Astrocyte (in vitro differentiated cells and primary cell): Measurements from ENCODE around the gene ACOT13. TPM values are rescaled to one million over a fixed set of nuclear protein-coding genes. Genes with fewer than 3 reads are reported as not detected.
"Not testable (repeated sequence)": the region's sequence is repeated elsewhere in the genome, so short reads cannot be mapped to it uniquely, and the experiment has no call there.

Experiments
- DNase-seq: peaks from one replicate; pipeline ENCODE4 v3.0.0-alpha.2; 2010; ENCODE audit warnings: low read depth
- FAIRE-seq: peaks from 2 replicates; lab custom pipeline; 2011; peaks lifted over from hg19 to GRCh38; lab: Jason Lieb, UNC
- H2AFZ ChIP-seq: 2 replicates; pipeline ENCODE4 v1.6.0; 2012; ENCODE audit warnings: low read depth, low read length, inconsistent platforms
- H3K27ac ChIP-seq: 2 replicates; pipeline ENCODE4 v1.5.1; 2011; ENCODE audit warnings: low read depth, low read length, inconsistent platforms
- H3K27me3 ChIP-seq: 2 replicates; pipeline ENCODE4 v1.6.0; 2011; ENCODE audit warnings: low read length, inconsistent platforms; ENCODE audit not compliant: insufficient read depth
- H3K36me3 ChIP-seq: 2 replicates; pipeline ENCODE4 v1.5.1; 2011; ENCODE audit warnings: low read length, inconsistent platforms; ENCODE audit not compliant: insufficient read depth
- H3K4me1 ChIP-seq: 2 replicates; pipeline ENCODE4 v1.5.1; 2011; ENCODE audit warnings: low read length, inconsistent platforms; ENCODE audit not compliant: insufficient read depth
- H3K4me2 ChIP-seq: 2 replicates; pipeline ENCODE4 v1.6.0; 2012; ENCODE audit warnings: low read length, inconsistent platforms
- H3K4me3 ChIP-seq: 2 replicates; pipeline ENCODE4 v1.5.1; 2011; ENCODE audit warnings: low read depth, mild to moderate bottlenecking, low read length, inconsistent platforms; ENCODE audit not compliant: insufficient read depth
- H3K79me2 ChIP-seq: 2 replicates; pipeline ENCODE4 v1.6.0; 2012; ENCODE audit warnings: mild to moderate bottlenecking, low read length, inconsistent platforms; ENCODE audit not compliant: insufficient read depth
- H3K9ac ChIP-seq: 2 replicates; pipeline ENCODE4 v1.6.0; 2012; ENCODE audit warnings: mild to moderate bottlenecking, low read length, inconsistent platforms
- H3K9me3 ChIP-seq: 2 replicates; pipeline ENCODE4 v1.5.1; 2012; ENCODE audit warnings: low read depth, mild to moderate bottlenecking, low read length, inconsistent platforms; ENCODE audit not compliant: insufficient read depth
- H4K20me1 ChIP-seq: 2 replicates; pipeline ENCODE4 v1.6.0; 2012; ENCODE audit warnings: low read length, inconsistent platforms; ENCODE audit not compliant: insufficient read depth
- H3K27ac Mint-ChIP-seq: one replicate; pipeline ENCODE4 v1.8.0; 2021; ENCODE audit warnings: mild to moderate bottlenecking, mixed read lengths; ENCODE audit not compliant: unreplicated experiment
- H3K27me3 Mint-ChIP-seq: one replicate; pipeline ENCODE4 v1.8.0; 2021; ENCODE audit warnings: low read depth, mixed read lengths; ENCODE audit not compliant: unreplicated experiment
- H3K36me3 Mint-ChIP-seq: one replicate; pipeline ENCODE4 v1.8.0; 2021; ENCODE audit warnings: low read depth, mixed read lengths; ENCODE audit not compliant: unreplicated experiment
- H3K4me1 Mint-ChIP-seq: one replicate; pipeline ENCODE4 v1.8.0; 2021; ENCODE audit warnings: low read depth, mixed read lengths; ENCODE audit not compliant: unreplicated experiment
- H3K4me3 Mint-ChIP-seq: one replicate; pipeline ENCODE4 v1.8.0; 2021; ENCODE audit warnings: mild to moderate bottlenecking, moderate library complexity, mixed read lengths; ENCODE audit not compliant: unreplicated experiment
- H3K9me3 Mint-ChIP-seq: one replicate; pipeline ENCODE4 v1.8.0; 2021; ENCODE audit warnings: mild to moderate bottlenecking, mixed read lengths; ENCODE audit not compliant: unreplicated experiment
- CTCF ChIP-seq: IDR thresholded peaks from 2 replicates; pipeline ENCODE4 v1.5.1; 2011; ENCODE audit warnings: low read depth, mild to moderate bottlenecking, inconsistent platforms, low read length, moderate library complexity; ENCODE audit not compliant: insufficient read depth
- EZH2 ChIP-seq: IDR thresholded peaks from 2 replicates; pipeline ENCODE4 v1.6.1; 2012; ENCODE audit warnings: mild to moderate bottlenecking, low read length, inconsistent platforms; ENCODE audit not compliant: insufficient read depth
- total RNA-seq: library from RNA; stranded (reverse); gene quantifications from 2 replicates; pipeline ENCODE4 v1.2.1, GENCODE V29; 2021

The ACOT13 gene
- total RNA-seq, 1 donor from 2014 or later, result 35.9 TPM

DNA sequence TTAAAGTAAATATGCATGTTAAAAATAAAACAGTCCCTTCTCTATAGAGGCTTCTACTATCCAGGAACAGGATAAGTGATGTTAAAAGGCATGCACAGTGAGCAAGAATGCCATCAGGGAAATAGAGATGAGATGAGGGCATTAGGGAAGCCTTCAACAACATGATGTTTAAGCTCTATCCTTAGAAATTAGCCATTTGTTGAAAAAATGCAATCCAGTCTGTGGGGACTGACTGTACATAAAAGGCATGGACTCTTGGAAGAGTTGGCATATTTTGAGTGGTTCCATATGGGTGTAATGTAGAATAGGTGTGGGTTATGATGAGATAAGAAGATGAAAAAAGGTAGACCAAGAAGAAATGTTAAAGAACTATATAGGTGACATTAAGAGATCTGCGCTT, 26.7 kb upstream of the ACOT13 start:
- H3K27me3 Mint-ChIP-seq, result peaks cover under 1% of the 10 kb centered on the region
- Histone ChIP-seq H3K9ac (no peak overlapping the region), H4K20me1 (no peaks in the 10 kb centered on the region), H3K27me3 (no peaks in the 10 kb centered on the region), H3K4me1 (no peaks in the 10 kb centered on the region), H3K79me2 (no peaks in the 10 kb centered on the region), H3K4me2 (no peak overlapping the region), H3K36me3 (no peaks in the 10 kb centered on the region), H3K27ac (no peak overlapping the region), H3K9me3 (no peaks in the 10 kb centered on the region), H2AFZ (no peak overlapping the region), H3K4me3 (no peak overlapping the region)
- H3K4me1 Mint-ChIP-seq, result peaks cover 1% of the 10 kb centered on the region
- H3K36me3 Mint-ChIP-seq, result no peaks in the 10 kb centered on the region
- peaks cover 5% of the 10 kb centered on the region for H3K9me3 Mint-ChIP-seq
- DNase-seq, result no peak
- H3K27ac Mint-ChIP-seq, result no peak overlapping the region
- TF ChIP-seq CTCF (no peak), EZH2 (no peak)
- FAIRE-seq, result no peak
- no peak overlapping the region for H3K4me3 Mint-ChIP-seq

GRCh38 chr6:24640631-24641030, 26.2 kb upstream of the ACOT13 start:
- not testable (repeated sequence) for H3K4me1 Mint-ChIP-seq, H2AFZ ChIP-seq, H3K36me3 Mint-ChIP-seq, H3K27me3 Mint-ChIP-seq, H3K4me2 ChIP-seq, H3K4me3 ChIP-seq, H3K9me3 ChIP-seq, DNase-seq, H3K36me3 ChIP-seq, H3K4me3 Mint-ChIP-seq, H3K27ac Mint-ChIP-seq, H4K20me1 ChIP-seq, H3K27me3 ChIP-seq, H3K79me2 ChIP-seq, H3K9ac ChIP-seq, H3K9me3 Mint-ChIP-seq, H3K4me1 ChIP-seq, FAIRE-seq, H3K27ac ChIP-seq

GRCh38 chr6:24642061-24642460, 24.8 kb upstream of the ACOT13 start:
- TF ChIP-seq EZH2 (no peak), CTCF (no peak)
- Histone ChIP-seq H3K4me3 (no peak overlapping the region), H2AFZ (no peak overlapping the region), H3K4me2 (no peak overlapping the region), H3K27me3 (no peaks in the 10 kb centered on the region), H3K9me3 (no peaks in the 10 kb centered on the region), H3K79me2 (no peaks in the 10 kb centered on the region), H4K20me1 (no peaks in the 10 kb centered on the region), H3K27ac (no peak overlapping the region), H3K9ac (no peak overlapping the region), H3K4me1 (peaks cover 12% of the 10 kb centered on the region), H3K36me3 (no peaks in the 10 kb centered on the region)
- DNase-seq (no peak), FAIRE-seq (no peak)
- H3K4me1 Mint-ChIP-seq, result peaks cover 6% of the 10 kb centered on the region
- peaks cover 2% of the 10 kb centered on the region for H3K9me3 Mint-ChIP-seq
- H3K27me3 Mint-ChIP-seq, result peaks cover 5% of the 10 kb centered on the region
- no peaks in the 10 kb centered on the region for H3K36me3 Mint-ChIP-seq
- H3K4me3 Mint-ChIP-seq, result no peak overlapping the region
- no peak overlapping the region for H3K27ac Mint-ChIP-seq
